ENCODE data around the gene SEC23A. TPM values are rescaled to one million over a fixed set of nuclear protein-coding genes. Genes with fewer than 3 reads are reported as not detected.
"Not testable (repeated sequence)": the region's sequence is repeated elsewhere in the genome, so short reads cannot be mapped to it uniquely, and the experiment has no call there.

SEC23A gene
- total and polyA plus RNA-seq, 3 donors from 2014 or later, result 39.0 to 79.2 (median 52.4) TPM

DNA sequence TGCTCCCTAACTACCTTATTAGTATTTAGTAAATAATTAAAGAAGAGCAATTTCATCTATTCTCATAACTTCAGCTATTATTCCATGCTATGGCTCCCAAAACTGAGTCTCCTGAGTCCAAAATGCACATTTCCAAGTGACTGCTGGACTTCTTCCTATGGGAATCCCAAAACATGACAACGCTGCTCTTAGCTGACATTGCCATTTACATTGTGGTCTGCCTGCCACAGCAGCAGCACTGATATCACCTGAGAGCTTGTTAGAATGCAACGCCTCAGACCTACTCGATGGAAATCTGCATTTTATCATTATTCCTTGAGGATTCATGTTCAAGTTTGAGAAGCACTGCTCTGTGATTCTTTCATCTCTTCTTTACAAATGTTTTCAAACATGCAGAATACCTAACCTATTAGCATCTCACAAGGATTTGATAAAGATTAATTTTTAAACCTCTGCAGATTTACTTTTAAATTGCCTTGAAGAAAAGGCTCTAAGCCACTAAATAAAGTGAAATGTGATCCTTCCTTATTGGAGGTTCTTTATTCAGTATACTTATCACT lies 77.7 kb downstream of the SEC23A start:
- Histone ChIP-seq H3K36me3 (ENCODE audit: low read depth, missing control alignments) (no peaks in the 10 kb centered on the region), H3K4me3 (no peak overlapping the region), H3K4me1 (no peaks in the 10 kb centered on the region), H3K9me3 (no peaks in the 10 kb centered on the region), H3K27me3 (no peaks in the 10 kb centered on the region), H3K27ac (no peak overlapping the region)
- intact Hi-C loops (cut with DNase I; ENCODE audit: low total_unique reads), result no loop called here
- no peak for DNase-seq
- 74 to 83% methylated on average over 3 of the region's 3 CpGs for WGBS, 2 donors
- TF ChIP-seq, protein P1, sequence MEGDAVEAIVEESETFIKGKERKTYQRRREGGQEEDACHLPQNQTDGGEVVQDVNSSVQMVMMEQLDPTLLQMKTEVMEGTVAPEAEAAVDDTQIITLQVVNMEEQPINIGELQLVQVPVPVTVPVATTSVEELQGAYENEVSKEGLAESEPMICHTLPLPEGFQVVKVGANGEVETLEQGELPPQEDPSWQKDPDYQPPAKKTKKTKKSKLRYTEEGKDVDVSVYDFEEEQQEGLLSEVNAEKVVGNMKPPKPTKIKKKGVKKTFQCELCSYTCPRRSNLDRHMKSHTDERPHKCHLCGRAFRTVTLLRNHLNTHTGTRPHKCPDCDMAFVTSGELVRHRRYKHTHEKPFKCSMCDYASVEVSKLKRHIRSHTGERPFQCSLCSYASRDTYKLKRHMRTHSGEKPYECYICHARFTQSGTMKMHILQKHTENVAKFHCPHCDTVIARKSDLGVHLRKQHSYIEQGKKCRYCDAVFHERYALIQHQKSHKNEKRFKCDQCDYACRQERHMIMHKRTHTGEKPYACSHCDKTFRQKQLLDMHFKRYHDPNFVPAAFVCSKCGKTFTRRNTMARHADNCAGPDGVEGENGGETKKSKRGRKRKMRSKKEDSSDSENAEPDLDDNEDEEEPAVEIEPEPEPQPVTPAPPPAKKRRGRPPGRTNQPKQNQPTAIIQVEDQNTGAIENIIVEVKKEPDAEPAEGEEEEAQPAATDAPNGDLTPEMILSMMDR (IDR thresholded peaks at IDR 0.05), result no peak
- TF ChIP-seq POLR2A (IDR thresholded peaks at IDR 0.05), result no peak

DNA sequence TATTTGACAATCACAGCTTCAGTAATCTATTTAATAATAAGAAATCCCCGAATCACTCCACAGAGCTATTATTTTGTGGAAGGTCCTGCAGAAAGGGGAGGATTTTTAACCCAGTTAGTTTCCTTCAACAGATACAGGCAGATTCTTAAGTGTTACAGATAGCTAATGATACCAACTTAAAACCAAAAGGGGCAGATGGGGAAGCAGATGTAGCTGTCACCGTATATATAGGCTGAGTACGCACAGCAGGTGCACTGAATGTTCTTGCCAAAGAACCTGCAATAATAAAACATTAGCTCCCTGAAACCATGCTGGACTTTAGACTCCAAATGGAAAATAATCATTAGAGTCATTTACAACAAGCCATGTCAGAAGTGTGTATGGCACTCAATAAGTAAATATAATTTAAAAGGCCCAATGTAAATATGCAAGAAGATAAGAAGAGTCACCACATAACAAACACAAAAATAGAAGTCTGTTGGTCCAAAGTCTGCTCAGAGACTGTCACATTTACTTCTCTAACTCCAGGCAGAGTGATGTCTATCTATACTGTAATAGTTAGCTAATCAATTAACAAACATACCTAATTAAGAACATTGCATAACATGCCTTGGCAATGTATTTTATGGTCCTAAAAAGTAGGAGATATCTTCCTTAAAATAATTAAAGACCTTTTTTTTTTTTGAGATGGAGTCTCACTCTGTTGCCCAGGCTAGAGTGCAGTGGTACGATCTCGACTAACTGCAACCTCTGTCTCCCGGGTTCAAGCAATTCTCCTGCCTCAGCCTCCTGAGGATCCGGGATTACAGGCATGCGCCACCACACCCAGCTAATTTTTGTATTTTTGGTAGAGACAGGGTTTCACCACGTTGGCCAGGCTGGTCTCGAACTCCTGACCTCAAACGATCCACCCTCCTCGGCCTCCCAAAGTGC lies 78.8 kb downstream of the SEC23A start:
- TF ChIP-seq, protein P1 (IDR thresholded peaks at IDR 0.05), result no peak
- no peak for TF ChIP-seq POLR2A (IDR thresholded peaks at IDR 0.05)
- no peak for DNase-seq
- WGBS, 2 donors, result 90 to 92% methylated on average over 12 of the region's 12 CpGs

DNA sequence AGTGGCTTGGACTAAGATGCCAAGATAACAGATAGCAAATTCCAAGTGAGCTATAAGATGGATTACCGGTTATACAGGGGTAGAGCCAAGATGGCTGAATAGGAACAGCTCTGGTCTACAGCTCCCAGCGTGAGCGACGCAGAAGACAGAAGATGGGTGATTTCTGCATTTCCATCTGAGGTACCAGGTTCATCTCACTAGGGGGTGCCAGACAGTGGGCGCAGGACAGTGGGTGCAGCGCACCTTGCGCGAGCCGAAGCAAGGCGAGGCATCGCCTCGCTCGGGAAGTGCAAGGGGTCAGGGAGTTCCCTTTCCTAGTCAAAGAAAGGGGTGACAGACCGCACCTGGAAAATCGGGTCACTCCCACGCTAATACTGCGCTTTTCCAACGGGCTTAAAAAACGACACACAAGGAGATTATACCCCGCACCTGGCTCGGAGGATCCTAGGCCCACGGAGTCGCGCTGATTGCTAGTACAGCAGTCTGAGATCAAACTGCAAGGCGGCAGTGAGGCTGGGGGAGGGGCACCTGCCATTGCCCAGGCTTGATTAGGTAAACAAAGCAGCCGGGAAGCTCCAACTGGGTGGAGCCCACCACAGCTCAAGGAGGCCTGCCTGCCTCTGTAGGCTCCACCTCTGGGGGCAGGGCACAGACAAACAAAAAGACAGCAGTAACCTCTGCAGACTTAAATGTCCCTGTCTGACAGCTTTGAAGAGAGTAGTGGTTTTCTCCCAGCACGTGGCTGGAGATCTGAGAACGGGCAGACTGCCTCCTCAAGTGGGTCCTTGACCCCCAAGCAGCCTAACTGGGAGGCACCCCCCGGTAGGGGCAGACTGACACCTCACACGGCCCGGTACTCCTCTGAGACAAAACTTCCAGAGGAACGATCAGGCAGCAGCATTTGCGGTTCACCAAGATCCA lies 85.7 kb downstream of the SEC23A start:
- WGBS, 2 donors, result 66 to 75% methylated on average over 8 to 33 of the region's 33 CpGs
- H3K27me3 ChIP-seq; H3K36me3 ChIP-seq (ENCODE audit: low read depth, missing control alignments); H3K9me3 ChIP-seq; intact Hi-C loops (cut with DNase I; ENCODE audit: low total_unique reads); H3K4me1 ChIP-seq; H3K4me3 ChIP-seq; DNase-seq; H3K27ac ChIP-seq: not testable (repeated sequence)

More for the DNA sequence above, 78.8 kb downstream of the SEC23A start:
- Histone ChIP-seq H3K9me3 (no peaks in the 10 kb centered on the region), H3K27ac (no peak overlapping the region), H3K27me3 (no peaks in the 10 kb centered on the region), H3K4me1 (no peaks in the 10 kb centered on the region), H3K36me3 (ENCODE audit: low read depth, missing control alignments) (no peaks in the 10 kb centered on the region), H3K4me3 (no peak overlapping the region)
- intact Hi-C loops (cut with DNase I; ENCODE audit: low total_unique reads), result no loop called here

DNA sequence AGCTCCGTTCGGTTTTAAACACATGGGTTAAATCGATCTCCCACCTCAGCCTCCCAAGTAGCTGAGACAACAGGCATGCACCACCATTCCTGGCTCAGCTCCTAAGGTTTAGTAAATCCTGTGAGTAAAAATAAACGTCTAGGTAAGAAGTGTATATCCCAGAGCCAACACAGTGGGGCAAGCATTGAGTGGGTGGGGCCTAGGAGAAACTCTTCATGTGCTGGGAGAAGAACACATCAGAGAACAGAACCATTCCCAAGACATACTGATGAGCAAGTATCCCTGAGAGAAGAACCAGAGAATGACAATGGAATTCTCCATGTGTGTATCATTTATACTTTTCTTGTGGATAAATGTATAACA lies 86.3 kb downstream of the SEC23A start:
- no peaks in the 10 kb centered on the region for H3K4me1 ChIP-seq
- no peaks in the 10 kb centered on the region for H3K36me3 ChIP-seq (ENCODE audit: low read depth, missing control alignments)
- no peak for TF ChIP-seq POLR2A (IDR thresholded peaks at IDR 0.05)
- TF ChIP-seq, protein P1 (IDR thresholded peaks at IDR 0.05), result no peak
- no peaks in the 10 kb centered on the region for H3K27me3 ChIP-seq
- intact Hi-C loops (cut with DNase I; ENCODE audit: low total_unique reads), result no loop called here
- H3K9me3 ChIP-seq, result no peaks in the 10 kb centered on the region
- H3K4me3 ChIP-seq, result no peak overlapping the region
- WGBS, 2 donors, result 57 to 73% methylated on average over 4 of the region's 4 CpGs
- H3K27ac ChIP-seq, result no peak overlapping the region
- no peak for DNase-seq
